Upper lobe of left lung (tissue), 6 donors: Measurements from ENCODE around the gene ACACB. TPM values are rescaled to one million over a fixed set of nuclear protein-coding genes. Genes with fewer than 3 reads are reported as not detected.
"Not testable (repeated sequence)": the region's sequence is repeated elsewhere in the genome, so short reads cannot be mapped to it uniquely, and the experiment has no call there.

Experiments
- ATAC-seq, 2 donors: fragments of 200-7000 bp; cut with Tn5 transposase; one replicate each; pipeline ENCODE4 v1.9.1; 2022; ENCODE audit warnings: mild to moderate bottlenecking in 2 of 2, moderate library complexity in 2 of 2; ENCODE audit not compliant: low FRiP score in 2 of 2
- DNase-seq, 2 donors: peaks; one replicate each; pipeline ENCODE4 v3.0.0-alpha.2; 2019 to 2020
- H3K27ac ChIP-seq, 4 donors: fragments of 200-600 bp; sonication (generic); one replicate each; pipeline ENCODE4 v1.5.1; 2016 to 2019
- H3K27me3 ChIP-seq, 4 donors: fragments of 200-600 bp; sonication (generic); one replicate each; pipeline ENCODE4 v1.5.1; 2017 to 2019
- H3K36me3 ChIP-seq, 4 donors: fragments of 200-600 bp; sonication (generic); one replicate each; pipeline ENCODE4 v1.5.1; 2016 to 2019
- H3K4me1 ChIP-seq, 4 donors: fragments of 200-600 bp; sonication (generic); one replicate each; pipeline ENCODE4 v1.5.1; 2018 to 2019
- H3K4me3 ChIP-seq, 4 donors: fragments of 200-600 bp; sonication (generic); one replicate each; pipeline ENCODE4 v1.5.1; 2017 to 2019; ENCODE audit warnings: mild to moderate bottlenecking in 2 of 4, moderate library complexity in 1 of 4
- H3K9me3 ChIP-seq, 4 donors: fragments of 200-600 bp; sonication (generic); one replicate each; pipeline ENCODE4 v1.5.1; 2018 to 2019
- CTCF ChIP-seq, 6 experiments: fragments of 450-650 bp in 4 of 6; fragments of 200-600 bp in 2 of 6; sonication (generic) in 2 of 6; IDR thresholded peaks; one replicate each; pipeline ENCODE4 v1.5.1; 2016 to 2019; ENCODE audit warnings: antibody characterized with exemption in 6 of 6
- EP300 ChIP-seq, 4 donors: sonication (generic); formaldehyde crosslinking; IDR thresholded peaks; one replicate each; pipeline ENCODE4 v1.5.1; 2017; ENCODE audit warnings: antibody characterized with exemption in 4 of 4, control low read depth in 2 of 4
- POLR2A ChIP-seq, 4 donors: fragments of 450-650 bp; IDR thresholded peaks; one replicate each; pipeline ENCODE4 v1.5.1; 2016 to 2017; ENCODE audit warnings: antibody characterized with exemption in 4 of 4, mild to moderate bottlenecking in 2 of 4
- POLR2AphosphoS5 ChIP-seq, 2 donors: sonication (generic); formaldehyde crosslinking; IDR thresholded peaks; one replicate each; pipeline ENCODE4 v1.5.1; 2017; ENCODE audit warnings: antibody characterized with exemption in 2 of 2
- WGBS, 2 donors: methylation state at CpG; one replicate each; pipeline ENCODE4 v1.1.5; 2017 to 2018; 5-methylcytosine and 5-hydroxymethylcytosine counted together
- total RNA-seq, 6 donors: library from RNA; depleted of rRNA in 4 of 6; stranded (reverse); fragments of >200 nt in 4 of 6; gene quantifications; one replicate each; pipeline versions ENCODE4 v1.1.0 to v1.2.1, GENCODE V29; 2016 to 2021
- donor health status: DM: no; HTN: no; CAD: no; lungs with moderate emphysema.
- donor health status: DM: no; HTN: yes; CAD: no; lungs with severe emphysema.

Gene ACACB
- total RNA-seq, 6 donors from 2014 or later, result 26.3 to 202 (median 36.3) TPM

- Histone ChIP-seq H3K27me3 (no peaks in the 10 kb centered on the region), H3K27ac (no peak overlapping the region), H3K4me3 (no peak overlapping the region), H3K36me3 (no peaks in the 10 kb centered on the region), H3K4me1 (peaks cover 0 to 3% (median 0%) of the 10 kb centered on the region in 4 donors), H3K9me3 (no peaks in the 10 kb centered on the region)
- DNase-seq (no peak), ATAC-seq (no peak)
- no peak for TF ChIP-seq EP300 (IDR thresholded peaks at IDR 0.05)
- no peak for TF ChIP-seq POLR2A (IDR thresholded peaks at IDR 0.05)
- WGBS, 2 donors, result 53 to 54% methylated on average over 4 of the region's 4 CpGs
These were observed 27.8 kb downstream of the ACACB start for GRCh38 chr12:109144224-109144623.

- not testable (repeated sequence) for H3K4me3 ChIP-seq, H3K27ac ChIP-seq, H3K9me3 ChIP-seq, H3K36me3 ChIP-seq, H3K27me3 ChIP-seq, DNase-seq, ATAC-seq, H3K4me1 ChIP-seq
- WGBS, 2 donors, result 92 to 100% methylated on average over 1 of the region's 1 CpG
These were observed 30.7 kb downstream of the ACACB start for GRCh38 chr12:109147126-109147525.

- TF ChIP-seq CTCF (IDR thresholded peaks at IDR 0.05), result no peak
- TF ChIP-seq EP300 (IDR thresholded peaks at IDR 0.05), result peak in 1 of 4 donors; percentile 5
- TF ChIP-seq POLR2A (IDR thresholded peaks at IDR 0.05), result no peak
- TF ChIP-seq POLR2AphosphoS5 (IDR thresholded peaks at IDR 0.05), result peak; percentile 38 to 49
- ATAC-seq (peak; percentile 47 to 92), DNase-seq (no peak)
- Histone ChIP-seq H3K4me3 (no peak overlapping the region), H3K27me3 (no peaks in the 10 kb centered on the region), H3K9me3 (no peaks in the 10 kb centered on the region), H3K27ac (peak overlapping the region in 1 of 4 donors; percentile 10), H3K36me3 (no peaks in the 10 kb centered on the region), H3K4me1 (no peaks in the 10 kb centered on the region)
- WGBS, 2 donors, result 54 to 56% methylated on average over 2 of the region's 2 CpGs
These were observed 31.6 kb downstream of the ACACB start for GRCh38 chr12:109147954-109148353.

- H3K27me3 ChIP-seq, result no peaks in the 10 kb centered on the region
- ATAC-seq, result no peak
- no peak for DNase-seq
- no peak overlapping the region for H3K4me3 ChIP-seq
- peak overlapping the region in 1 of 4 donors; percentile 42 for H3K27ac ChIP-seq
- TF ChIP-seq POLR2A (IDR thresholded peaks at IDR 0.05) (no peak), EP300 (IDR thresholded peaks at IDR 0.05) (no peak), POLR2AphosphoS5 (IDR thresholded peaks at IDR 0.05) (no peak), CTCF (IDR thresholded peaks at IDR 0.05) (no peak)
- WGBS, 2 donors, result 87 to 93% methylated on average over 8 to 9 of the region's 9 CpGs
- H3K36me3 ChIP-seq, result no peaks in the 10 kb centered on the region
- no peaks in the 10 kb centered on the region for H3K9me3 ChIP-seq
- peaks cover 2 to 16% (median 4%) of the 10 kb centered on the region in 4 donors for H3K4me1 ChIP-seq
These were observed 33.8 kb downstream of the ACACB start for GRCh38 chr12:109150124-109150640.

GRCh38 chr12:109151457-109151856 lies 35.1 kb downstream of the ACACB start:
- peaks cover 4 to 21% (median 6%) of the 10 kb centered on the region in 4 donors for H3K4me1 ChIP-seq
- no peak overlapping the region for H3K4me3 ChIP-seq
- H3K9me3 ChIP-seq, result no peaks in the 10 kb centered on the region
- TF ChIP-seq CTCF (IDR thresholded peaks at IDR 0.05), result no peak
- TF ChIP-seq EP300 (IDR thresholded peaks at IDR 0.05), result no peak
- no peak for TF ChIP-seq POLR2A (IDR thresholded peaks at IDR 0.05)
- TF ChIP-seq POLR2AphosphoS5 (IDR thresholded peaks at IDR 0.05), result no peak
- WGBS, 2 donors, result 89 to 96% methylated on average over 4 of the region's 4 CpGs
- no peak for DNase-seq
- no peaks in the 10 kb centered on the region for H3K36me3 ChIP-seq
- H3K27me3 ChIP-seq, result no peaks in the 10 kb centered on the region
- ATAC-seq, result no peak
- no peak overlapping the region for H3K27ac ChIP-seq

- H3K9me3 ChIP-seq, result no peaks in the 10 kb centered on the region
- 33 to 35% methylated on average over 17 to 18 of the region's 18 CpGs for WGBS, 2 donors
- TF ChIP-seq POLR2AphosphoS5 (IDR thresholded peaks at IDR 0.05) (no peak), CTCF (IDR thresholded peaks at IDR 0.05) (no peak), POLR2A (IDR thresholded peaks at IDR 0.05) (no peak), EP300 (IDR thresholded peaks at IDR 0.05) (no peak)
- ATAC-seq (peak in 1 of 2 donors; percentile 3), DNase-seq (peak in 1 of 2 donors; percentile 28)
- no peaks in the 10 kb centered on the region for H3K36me3 ChIP-seq
- H3K27ac ChIP-seq, result peak overlapping the region; percentile 73 to 84 (median 78)
- peaks cover 4 to 29% (median 10%) of the 10 kb centered on the region in 4 donors for H3K4me1 ChIP-seq
- H3K27me3 ChIP-seq, result no peaks in the 10 kb centered on the region
- peak overlapping the region; percentile 62 to 80 (median 72) for H3K4me3 ChIP-seq
These were observed 37.5 kb downstream of the ACACB start for GRCh38 chr12:109153821-109154441.
